RCC 7860 (cell line): ENCODE data around the gene GAGE12J.
"Not testable (repeated sequence)": the region's sequence is repeated elsewhere in the genome, so short reads cannot be mapped to it uniquely, and the experiment has no call there.

ENCODE experiments used
- DNase-seq: peaks from one replicate; pipeline ENCODE4 v3.0.0-alpha.2; 2015; ENCODE audit warnings: low spot score
- FAIRE-seq: peaks from 2 replicates; lab custom pipeline; 2012; peaks lifted over from hg19 to GRCh38; lab: Jason Lieb, UNC

The GAGE12J gene

DNA sequence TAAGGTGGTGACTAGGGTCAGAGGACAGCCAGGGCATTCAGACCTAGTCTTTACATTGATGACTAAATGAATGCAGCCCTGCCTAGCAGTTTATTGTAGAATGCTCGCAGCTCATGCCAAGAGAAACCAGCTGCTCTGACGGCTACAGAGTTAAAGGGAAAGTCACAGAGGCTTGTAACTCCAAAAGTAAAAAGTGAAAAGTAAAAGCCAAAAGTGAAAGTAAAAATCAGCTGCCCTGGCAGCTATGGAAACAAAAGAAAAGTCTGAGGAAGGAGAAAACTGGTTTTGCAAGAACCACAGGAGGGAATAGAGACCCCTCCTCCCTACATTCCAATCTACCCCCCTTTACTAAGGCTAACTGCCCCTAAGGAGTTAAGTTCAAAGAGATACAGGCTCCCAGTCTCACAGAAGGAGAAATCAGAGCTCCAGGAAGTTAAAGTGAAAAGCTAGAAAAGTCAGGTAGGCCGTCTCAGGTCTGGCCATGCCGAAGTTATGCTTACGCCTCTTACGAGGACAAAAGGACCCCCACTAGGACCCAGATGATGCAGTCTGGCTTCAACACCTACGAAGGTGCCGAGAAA lies 12.3 kb upstream of the GAGE12J start:
- peak; percentile 74 for FAIRE-seq
- no peak for DNase-seq

DNA sequence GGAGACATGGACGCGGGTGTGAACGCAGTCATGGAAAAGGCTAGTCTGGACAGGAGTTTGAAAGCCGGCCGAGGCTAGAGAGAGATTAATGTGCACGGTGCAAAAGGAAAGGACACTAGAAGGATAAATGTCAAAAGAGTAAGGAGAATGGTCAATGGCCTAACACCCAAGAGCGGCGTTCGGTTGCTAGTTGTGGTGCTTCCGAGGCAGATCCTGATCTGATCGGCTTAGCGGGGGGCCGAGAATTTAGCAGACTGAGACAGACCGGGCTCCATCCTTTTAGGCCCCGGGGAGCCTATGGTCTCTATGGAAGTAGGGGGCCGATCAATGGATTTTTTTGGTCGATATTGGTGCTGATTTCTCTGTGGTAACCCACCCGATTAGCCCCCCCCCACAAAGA lies 11.5 kb upstream of the GAGE12J start:
- DNase-seq (no peak), FAIRE-seq (no peak)

DNA sequence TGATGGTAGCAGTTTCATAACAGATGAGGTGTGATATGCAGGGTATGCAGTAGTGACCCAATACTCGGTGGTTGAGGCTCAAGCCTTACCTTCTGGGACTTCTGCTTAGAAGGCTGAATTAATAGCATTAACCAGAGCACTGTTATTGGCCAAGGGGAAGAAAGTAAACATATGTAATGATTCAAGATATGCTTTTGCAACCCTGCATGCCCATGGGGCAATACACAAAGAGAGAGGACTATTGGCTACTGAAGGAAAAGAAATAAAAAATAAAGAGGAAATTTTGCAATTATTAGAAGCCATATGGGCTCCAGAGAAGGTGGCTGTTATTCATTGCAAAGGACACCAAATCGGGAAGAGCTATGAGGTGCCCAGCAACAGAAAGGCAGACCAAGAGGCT lies 9.7 kb upstream of the GAGE12J start:
- FAIRE-seq (no peak), DNase-seq (no peak)

DNA sequence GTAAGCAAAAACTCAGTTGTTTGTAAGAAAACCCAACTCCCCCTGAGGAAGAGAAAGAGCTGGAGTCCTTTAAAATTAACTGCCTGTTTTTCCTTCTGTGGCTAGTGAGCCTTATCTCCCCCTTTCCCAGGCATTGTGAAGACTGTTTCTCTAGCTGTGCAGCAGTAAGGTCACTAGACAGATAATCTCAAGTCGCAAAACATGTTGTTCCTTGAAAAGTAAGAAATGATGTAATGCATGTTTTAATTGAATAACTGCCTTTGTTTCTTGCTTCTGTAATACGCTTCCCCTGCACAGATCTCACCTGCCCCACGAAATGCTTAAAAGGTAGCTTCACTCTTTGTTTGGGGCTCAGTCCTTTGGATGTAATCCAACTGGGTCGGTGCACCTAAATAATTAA lies 5.8 kb upstream of the GAGE12J start:
- FAIRE-seq (no peak), DNase-seq (no peak)

DNA sequence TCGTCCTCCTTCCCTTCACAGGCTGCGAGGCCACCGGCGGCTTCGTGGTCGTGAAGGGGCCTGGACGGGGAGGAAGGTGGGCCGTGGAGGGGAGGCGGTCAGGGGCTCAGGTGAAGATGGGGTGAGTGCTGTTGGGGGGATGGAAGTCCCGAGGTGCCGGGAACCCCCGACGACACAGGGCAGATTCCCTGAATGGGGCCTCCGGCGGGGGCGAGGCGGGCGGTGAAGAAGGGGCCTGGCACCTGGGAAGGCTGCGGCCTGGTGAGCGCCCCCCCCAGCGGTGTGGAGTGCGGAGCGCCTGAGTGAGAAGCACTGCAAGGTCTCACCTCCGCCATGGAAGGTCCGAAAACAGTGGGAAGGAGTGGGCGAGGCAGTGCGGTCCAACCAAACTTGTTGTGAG lies 429 bp downstream of the GAGE12J start:
- FAIRE-seq, DNase-seq: not testable (repeated sequence)

DNA sequence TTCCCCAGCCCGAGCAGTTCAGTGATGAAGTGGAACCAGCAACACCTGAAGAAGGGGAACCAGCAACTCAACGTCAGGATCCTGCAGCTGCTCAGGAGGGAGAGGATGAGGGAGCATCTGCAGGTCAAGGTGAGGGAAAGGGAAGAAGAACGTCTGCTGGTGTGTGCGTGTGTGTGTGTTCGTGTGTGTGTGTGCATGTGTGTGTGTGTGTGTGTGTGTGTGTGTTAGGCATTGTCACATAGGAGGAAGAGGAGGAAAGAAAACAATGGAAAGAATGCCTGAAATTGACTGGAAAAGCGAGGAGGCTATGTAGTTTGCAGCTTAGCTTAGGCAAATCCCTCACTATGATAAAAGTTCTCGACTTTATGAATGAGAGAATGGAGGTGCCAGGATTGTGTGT lies 1.9 kb downstream of the GAGE12J start:
- DNase-seq, FAIRE-seq: not testable (repeated sequence)

DNA sequence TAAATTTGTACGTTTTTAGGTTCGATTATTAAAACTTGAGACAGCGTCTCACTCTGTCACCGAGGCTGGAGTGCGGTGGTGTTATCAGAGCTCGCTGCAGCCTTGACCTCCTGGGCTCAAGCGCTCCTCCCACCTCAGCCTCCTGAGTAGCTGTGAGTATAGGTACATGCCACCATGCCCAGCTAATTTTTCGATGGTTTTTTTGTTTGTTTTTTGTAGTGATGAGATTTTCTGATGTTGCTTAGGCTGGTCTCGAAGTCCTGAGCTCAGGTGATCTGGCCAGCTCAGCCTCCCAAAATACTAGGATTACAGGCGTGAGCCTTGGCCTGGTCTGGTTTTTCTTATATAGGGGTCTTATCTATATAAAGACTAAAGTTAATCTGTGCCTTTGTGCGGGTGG lies 8.6 kb downstream of the GAGE12J start:
- DNase-seq, FAIRE-seq: not testable (repeated sequence)

DNA sequence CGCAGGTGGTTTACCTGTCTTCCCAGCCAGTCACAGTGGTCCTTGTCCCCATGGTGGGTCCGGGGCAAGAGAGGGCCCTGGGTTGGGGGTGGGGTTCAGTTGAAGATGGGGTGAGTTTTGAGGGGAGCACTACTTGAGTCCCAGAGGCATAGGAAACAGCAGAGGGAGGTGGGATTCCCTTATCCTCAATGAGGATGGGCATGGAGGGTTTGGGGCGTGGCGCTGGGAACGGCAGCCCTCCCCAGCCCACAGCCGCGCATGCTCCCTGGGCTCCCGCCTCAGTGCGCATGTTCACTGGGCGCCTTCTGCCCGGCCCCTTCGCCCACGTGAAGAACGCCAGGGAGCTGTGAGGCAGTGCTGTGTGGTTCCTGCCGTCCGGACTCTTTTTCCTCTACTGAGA lies 9.4 kb downstream of the GAGE12J start, which contains the start of gene GAGE13:
GAGE13 (plus strand) TSS at position 301 of the 400 bp plus-strand sequence. CDS start 1,156 bp downstream, outside the sequence.
- DNase-seq, FAIRE-seq: not testable (repeated sequence)

DNA sequence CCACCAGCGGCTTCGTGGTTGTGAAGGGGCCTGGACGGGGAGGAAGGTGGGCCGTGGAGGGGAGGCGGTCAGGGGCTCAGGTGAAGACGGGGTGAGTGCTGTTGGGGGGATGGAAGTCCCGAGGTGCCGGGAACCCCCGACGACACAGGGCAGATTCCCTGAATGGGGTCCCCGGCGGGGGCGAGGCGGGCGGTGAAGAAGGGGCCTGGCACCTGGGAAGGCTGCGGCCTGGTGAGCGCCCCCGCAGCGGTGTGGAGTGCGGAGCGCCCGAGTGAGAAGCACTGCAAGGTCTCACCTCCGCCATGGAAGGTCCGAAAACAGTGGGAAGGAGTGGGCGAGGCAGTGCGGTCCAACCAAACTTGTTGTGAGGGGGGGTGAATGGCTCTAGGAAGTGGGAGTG lies 10.0 kb downstream of the GAGE12J start:
- not testable (repeated sequence) for FAIRE-seq, DNase-seq

DNA sequence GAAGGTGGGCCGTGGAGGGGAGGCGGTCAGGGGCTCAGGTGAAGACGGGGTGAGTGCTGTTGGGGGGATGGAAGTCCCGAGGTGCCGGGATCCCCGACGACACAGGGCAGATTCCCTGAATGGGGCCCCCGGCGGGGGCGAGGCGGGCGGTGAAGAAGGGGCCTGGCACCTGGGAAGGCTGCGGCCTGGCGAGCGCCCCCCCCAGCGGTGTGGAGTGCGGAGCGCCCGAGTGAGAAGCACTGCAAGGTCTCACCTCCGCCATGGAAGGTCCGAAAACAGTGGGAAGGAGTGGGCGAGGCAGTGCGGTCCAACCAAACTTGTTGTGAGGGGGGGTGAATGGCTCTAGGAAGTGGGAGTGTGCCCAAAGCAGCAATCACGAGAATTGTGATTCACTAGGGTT lies 19.6 kb downstream of the GAGE12J start:
- not testable (repeated sequence) for FAIRE-seq, DNase-seq

DNA sequence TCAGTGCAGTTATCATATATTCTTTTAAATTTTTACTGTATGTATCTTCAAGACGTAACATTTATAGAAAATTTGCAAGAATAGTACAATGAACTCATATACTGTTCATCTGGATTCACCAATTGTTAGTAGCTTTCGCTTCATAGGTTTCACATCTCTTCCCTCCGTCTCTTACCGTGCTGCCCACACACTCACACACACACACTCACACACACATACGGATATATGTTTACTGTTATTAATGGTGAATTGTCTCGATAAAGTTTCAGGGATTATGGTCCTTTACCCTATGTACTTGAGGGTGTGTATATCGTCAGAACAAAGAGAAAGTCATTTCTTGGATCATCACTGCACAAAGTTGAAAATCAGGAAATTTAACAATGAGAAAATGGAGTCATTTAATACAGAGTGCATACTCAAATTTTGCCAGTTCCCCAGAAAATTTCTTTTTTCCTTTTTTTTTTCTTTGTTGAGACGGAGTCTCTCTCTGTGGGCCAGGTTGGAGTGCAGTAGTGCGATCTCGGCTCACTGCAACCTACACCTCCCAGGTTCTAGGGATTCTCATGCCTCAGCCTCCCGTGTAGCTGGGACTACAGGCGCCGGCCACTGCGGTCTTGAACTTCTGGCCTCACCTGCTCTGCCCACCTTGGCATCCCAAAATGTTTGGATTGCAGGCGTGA lies 22.8 kb downstream of the GAGE12J start:
- not testable (repeated sequence) for DNase-seq, FAIRE-seq

DNA sequence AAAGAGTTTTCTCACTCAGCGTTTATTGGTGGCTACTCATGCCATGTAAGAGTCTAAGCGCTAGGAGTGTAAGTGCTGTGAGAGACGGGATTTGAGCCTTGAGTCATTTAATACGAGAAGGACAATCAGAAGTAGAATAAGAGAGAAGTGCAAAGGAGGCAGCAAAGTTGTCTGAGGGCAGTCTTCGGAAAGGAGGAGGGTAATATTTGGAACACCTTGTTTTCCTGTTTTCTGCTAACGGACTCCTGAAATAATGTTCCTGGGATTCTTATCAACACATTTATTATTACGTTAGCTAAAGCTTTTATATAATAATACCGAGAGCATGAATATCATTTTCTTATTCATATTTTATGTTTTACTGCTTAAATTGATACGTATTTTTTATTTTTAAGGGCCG lies 23.6 kb downstream of the GAGE12J start:
- not testable (repeated sequence) for DNase-seq, FAIRE-seq

DNA sequence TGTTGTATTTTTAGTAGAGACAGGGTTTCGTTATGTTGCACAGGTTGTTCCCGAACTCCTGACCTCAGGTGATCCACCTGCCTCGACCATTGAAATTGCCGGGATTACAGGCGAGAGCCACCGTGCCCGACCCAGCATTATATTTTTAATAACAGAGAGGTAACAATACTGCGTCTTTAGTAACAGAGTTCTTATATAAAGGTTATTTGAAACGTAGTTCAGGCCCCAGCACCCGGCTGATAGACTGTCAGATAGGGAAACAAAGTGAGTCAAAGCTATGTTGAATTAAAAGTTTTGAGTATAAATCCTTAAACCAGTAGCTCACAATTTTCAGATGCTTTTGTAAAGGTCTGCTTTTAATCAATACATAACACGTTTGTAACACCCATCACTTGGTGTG lies 24.3 kb downstream of the GAGE12J start:
- FAIRE-seq, DNase-seq: not testable (repeated sequence)
